GM23338 (cell line): ENCODE data around the gene DPH2.

Source experiments
- EZH2 ChIP-seq: fragments of 200-600 bp; sonication (generic); IDR thresholded peaks from one replicate; pipeline ENCODE4 v1.8.0; 2017; ENCODE audit warnings: antibody characterized with exemption, mild to moderate bottlenecking, low read depth; ENCODE audit not compliant: unreplicated experiment
- EZH2phosphoT487 ChIP-seq: fragments of 200-600 bp; sonication (generic); IDR thresholded peaks from one replicate; pipeline ENCODE4 v1.8.1; 2018; ENCODE audit warnings: antibody characterized with exemption; ENCODE audit not compliant: unreplicated experiment
- ZNF114 ChIP-seq: fragments of 250-450 bp; sonication (Bioruptor Pico); IDR thresholded peaks from 2 replicates; pipeline ENCODE4 v1.5.0; 2020; ENCODE audit warnings: mild to moderate bottlenecking, moderate library complexity
- TF ChIP-seq, protein P1 (sequence below), 2 experiments: fragments of 200-600 bp in 1 of 2; sonication (generic) in 1 of 2; conservative IDR thresholded peaks; 2 replicates each; pipeline versions ENCODE4 v1.5.1 to v1.6.1; 2016 to 2017; ENCODE audit warnings: antibody characterized with exemption in 2 of 2, low read depth in 2 of 2, mild to moderate bottlenecking in 2 of 2, moderate library complexity in 1 of 2
- TF ChIP-seq, protein P2 (sequence below): fragments of 250-450 bp; sonication (Bioruptor Pico); IDR thresholded peaks from 2 replicates; pipeline ENCODE4 v1.5.0; 2020; ENCODE audit warnings: mild to moderate bottlenecking, moderate library complexity

DNA sequence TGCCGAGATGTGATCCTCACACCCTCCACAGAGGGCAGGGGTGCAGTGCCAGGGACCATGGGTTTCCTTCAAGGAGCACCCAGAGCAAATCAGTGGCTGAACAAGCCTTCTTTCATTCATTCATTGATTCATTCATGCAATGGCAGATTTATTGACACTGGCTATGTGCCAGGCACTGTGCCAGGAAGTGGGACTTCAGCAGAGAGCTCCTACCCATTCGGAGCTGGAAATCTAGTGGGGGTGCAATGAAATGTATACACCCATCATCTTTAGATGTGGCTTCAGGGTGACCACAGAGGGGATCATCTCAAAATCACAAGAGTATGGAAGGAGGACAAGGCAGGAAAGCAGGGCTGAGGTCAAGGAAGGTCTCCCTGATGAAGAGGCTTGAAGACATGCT lies 42.6 kb downstream of the DPH2 start:
- no peak for TF ChIP-seq ZNF114 (CRISPR knock-in tag)
- TF ChIP-seq, protein P1, sequence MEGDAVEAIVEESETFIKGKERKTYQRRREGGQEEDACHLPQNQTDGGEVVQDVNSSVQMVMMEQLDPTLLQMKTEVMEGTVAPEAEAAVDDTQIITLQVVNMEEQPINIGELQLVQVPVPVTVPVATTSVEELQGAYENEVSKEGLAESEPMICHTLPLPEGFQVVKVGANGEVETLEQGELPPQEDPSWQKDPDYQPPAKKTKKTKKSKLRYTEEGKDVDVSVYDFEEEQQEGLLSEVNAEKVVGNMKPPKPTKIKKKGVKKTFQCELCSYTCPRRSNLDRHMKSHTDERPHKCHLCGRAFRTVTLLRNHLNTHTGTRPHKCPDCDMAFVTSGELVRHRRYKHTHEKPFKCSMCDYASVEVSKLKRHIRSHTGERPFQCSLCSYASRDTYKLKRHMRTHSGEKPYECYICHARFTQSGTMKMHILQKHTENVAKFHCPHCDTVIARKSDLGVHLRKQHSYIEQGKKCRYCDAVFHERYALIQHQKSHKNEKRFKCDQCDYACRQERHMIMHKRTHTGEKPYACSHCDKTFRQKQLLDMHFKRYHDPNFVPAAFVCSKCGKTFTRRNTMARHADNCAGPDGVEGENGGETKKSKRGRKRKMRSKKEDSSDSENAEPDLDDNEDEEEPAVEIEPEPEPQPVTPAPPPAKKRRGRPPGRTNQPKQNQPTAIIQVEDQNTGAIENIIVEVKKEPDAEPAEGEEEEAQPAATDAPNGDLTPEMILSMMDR (conservative IDR thresholded peaks at IDR 0.05; ENCODE audit: low read depth in 2 of 2): no peak
- TF ChIP-seq, protein P2, sequence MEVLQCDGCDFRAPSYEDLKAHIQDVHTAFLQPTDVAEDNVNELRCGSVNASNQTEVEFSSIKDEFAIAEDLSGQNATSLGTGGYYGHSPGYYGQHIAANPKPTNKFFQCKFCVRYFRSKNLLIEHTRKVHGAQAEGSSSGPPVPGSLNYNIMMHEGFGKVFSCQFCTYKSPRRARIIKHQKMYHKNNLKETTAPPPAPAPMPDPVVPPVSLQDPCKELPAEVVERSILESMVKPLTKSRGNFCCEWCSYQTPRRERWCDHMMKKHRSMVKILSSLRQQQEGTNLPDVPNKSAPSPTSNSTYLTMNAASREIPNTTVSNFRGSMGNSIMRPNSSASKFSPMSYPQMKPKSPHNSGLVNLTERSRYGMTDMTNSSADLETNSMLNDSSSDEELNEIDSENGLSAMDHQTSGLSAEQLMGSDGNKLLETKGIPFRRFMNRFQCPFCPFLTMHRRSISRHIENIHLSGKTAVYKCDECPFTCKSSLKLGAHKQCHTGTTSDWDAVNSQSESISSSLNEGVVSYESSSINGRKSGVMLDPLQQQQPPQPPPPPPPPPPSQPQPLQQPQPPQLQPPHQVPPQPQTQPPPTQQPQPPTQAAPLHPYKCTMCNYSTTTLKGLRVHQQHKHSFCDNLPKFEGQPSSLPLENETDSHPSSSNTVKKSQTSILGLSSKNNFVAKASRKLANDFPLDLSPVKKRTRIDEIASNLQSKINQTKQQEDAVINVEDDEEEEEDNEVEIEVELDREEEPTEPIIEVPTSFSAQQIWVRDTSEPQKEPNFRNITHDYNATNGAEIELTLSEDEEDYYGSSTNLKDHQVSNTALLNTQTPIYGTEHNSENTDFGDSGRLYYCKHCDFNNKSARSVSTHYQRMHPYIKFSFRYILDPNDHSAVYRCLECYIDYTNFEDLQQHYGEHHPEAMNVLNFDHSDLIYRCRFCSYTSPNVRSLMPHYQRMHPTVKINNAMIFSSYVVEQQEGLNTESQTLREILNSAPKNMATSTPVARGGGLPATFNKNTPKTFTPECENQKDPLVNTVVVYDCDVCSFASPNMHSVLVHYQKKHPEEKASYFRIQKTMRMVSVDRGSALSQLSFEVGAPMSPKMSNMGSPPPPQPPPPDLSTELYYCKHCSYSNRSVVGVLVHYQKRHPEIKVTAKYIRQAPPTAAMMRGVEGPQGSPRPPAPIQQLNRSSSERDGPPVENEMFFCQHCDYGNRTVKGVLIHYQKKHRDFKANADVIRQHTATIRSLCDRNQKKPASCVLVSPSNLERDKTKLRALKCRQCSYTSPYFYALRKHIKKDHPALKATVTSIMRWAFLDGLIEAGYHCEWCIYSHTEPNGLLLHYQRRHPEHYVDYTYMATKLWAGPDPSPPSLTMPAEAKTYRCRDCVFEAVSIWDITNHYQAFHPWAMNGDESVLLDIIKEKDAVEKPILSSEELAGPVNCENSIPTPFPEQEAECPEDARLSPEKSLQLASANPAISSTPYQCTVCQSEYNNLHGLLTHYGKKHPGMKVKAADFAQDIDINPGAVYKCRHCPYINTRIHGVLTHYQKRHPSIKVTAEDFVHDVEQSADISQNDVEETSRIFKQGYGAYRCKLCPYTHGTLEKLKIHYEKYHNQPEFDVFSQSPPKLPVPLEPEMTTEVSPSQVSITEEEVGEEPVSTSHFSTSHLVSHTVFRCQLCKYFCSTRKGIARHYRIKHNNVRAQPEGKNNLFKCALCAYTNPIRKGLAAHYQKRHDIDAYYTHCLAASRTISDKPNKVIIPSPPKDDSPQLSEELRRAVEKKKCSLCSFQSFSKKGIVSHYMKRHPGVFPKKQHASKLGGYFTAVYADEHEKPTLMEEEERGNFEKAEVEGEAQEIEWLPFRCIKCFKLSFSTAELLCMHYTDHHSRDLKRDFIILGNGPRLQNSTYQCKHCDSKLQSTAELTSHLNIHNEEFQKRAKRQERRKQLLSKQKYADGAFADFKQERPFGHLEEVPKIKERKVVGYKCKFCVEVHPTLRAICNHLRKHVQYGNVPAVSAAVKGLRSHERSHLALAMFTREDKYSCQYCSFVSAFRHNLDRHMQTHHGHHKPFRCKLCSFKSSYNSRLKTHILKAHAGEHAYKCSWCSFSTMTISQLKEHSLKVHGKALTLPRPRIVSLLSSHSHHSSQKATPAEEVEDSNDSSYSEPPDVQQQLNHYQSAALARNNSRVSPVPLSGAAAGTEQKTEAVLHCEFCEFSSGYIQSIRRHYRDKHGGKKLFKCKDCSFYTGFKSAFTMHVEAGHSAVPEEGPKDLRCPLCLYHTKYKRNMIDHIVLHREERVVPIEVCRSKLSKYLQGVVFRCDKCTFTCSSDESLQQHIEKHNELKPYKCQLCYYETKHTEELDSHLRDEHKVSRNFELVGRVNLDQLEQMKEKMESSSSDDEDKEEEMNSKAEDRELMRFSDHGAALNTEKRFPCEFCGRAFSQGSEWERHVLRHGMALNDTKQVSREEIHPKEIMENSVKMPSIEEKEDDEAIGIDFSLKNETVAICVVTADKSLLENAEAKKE (CRISPR knock-in tag): no peak
- TF ChIP-seq EZH2phosphoT487: no peak
- TF ChIP-seq EZH2: no peak
